Muscle of arm (tissue), 12 donors: ENCODE results near the gene CALN1. TPM values are rescaled to one million over a fixed set of nuclear protein-coding genes. Genes with fewer than 3 reads are reported as not detected.
"Not testable (repeated sequence)": the region's sequence is repeated elsewhere in the genome, so short reads cannot be mapped to it uniquely, and the experiment has no call there.

Source experiments
- DNase-seq: peaks from one replicate; pipeline ENCODE4 v3.0.0-alpha.2; 2013
- polyA plus RNA-seq, 12 donors: library from polyadenylated mRNA; unstranded; fragments of 120-200 nt; gene quantifications; one replicate each; pipeline ENCODE4 v1.2.1, GENCODE V29; 2013; ENCODE audit not compliant: insufficient read length in 12 of 12

Gene CALN1
- polyA plus RNA-seq, 12 donors: 0.95 to 2.6 (median 1.6) TPM; not detected in 2

DNA sequence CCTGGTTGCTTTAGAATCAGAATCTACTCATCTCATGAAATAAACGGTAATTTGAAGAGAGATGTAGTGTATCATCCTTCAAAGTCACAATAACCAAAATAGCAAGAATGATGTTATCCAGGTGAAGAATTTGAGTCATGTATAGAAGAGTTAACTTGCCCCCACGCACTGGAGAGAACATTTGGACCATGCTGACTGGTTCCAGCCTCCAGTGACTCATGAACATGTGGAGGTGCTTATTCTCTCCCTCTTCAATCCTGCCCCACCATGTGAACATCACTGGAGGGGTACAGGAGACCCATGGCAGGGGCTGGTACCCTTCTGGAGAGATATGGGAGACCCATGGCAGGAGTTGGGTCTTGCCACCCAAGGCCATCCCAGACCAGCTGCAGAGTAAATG, 427.8 kb downstream of the CALN1 start:
- DNase-seq: no peak

DNA sequence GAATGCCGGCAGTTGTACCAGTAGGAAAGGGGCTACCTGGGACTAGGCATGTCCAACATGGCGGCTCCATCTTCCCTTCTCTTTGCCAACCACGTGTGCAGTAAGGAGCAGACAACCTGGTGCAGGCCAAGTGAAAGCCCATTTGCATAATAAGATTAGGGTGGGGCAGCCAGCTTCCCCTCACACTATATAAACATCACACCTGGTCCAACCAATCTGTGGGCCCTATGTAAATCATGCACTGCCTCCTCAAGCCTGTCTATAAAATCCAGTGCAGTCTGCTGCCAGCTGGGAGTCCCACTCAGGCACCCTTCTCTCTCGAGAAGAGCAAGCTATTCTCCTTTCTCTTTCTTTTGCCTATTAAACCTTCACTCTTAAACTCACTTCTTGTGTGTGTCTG, 429.3 kb downstream of the CALN1 start:
- no peak for DNase-seq

GRCh38 chr7:71976645-71977044, 435.5 kb downstream of the CALN1 start:
- no peak for DNase-seq

GRCh38 chr7:71974611-71975010, 437.5 kb downstream of the CALN1 start:
- no peak for DNase-seq

DNA sequence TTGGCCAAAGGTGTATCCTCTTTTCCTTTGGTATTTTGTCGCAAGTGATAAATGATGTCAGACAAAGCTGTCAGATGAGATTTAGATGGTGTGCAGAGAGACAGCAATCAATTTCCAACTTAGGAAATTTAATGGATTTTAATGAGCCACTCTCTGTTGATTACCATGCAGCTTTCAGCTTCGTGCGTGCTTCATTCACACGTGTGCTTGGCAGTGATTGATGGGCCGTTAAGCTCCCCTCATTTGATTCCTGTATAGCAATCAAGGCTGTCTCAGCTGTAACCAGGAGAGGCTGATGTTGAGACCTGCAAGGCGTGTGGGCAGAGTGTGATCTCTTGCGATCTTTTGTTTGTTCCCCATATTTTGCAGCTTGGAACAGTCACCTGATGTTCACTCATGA, 439.6 kb downstream of the CALN1 start:
- no peak for DNase-seq

- no peak for DNase-seq
Measured at GRCh38 chr7:71970725-71971124, 441.4 kb downstream of the CALN1 start.

GRCh38 chr7:71962636-71963035, 449.5 kb downstream of the CALN1 start:
- no peak for DNase-seq

- no peak for DNase-seq
Measured at GRCh38 chr7:71961283-71961682, 450.9 kb downstream of the CALN1 start.

DNA sequence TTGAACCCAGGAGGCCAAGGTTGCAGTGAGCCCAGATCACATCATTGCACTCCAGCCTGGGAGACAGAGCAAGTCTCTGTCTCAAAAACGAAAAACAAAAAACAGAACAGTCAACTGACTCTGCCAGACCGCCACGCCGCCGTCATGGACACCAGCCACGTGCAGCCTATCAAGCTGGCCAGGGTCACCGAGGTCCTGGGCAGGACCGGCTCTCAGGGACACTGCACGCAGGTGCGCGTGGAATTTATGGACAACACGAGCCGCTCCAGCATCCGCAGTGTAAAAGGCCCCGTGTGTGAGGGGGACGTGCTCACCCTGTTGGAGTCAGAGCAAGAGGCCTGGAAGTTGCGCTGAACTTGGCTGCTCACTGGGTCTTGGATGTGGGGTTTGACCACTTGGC, 470.0 kb downstream of the CALN1 start:
- no peak for DNase-seq

DNA sequence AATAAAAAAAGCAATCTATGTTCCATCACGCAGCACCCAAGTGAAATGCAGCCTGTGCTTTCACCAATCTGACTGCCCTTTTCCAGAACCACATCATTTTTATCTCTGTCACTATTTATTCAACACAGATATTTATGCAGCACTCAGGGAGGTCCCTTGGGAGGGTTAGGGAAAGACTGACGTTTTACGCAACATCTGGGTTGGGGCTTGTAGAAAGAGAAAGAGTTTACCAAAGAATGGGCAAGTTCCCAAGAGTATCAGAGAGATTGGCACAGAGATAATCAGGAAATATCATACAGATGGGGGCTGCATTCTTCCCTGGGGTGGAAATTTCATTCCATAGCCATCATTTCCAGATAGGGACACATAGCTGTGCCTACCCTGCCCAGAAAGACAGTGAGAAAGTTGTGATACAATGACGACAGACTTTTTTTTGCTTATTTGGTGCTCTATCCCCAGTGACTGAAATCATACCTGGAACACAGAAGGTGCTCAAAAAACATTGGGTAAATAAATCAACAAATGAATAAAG, 474.2 kb downstream of the CALN1 start:
- DNase-seq: no peak

DNA sequence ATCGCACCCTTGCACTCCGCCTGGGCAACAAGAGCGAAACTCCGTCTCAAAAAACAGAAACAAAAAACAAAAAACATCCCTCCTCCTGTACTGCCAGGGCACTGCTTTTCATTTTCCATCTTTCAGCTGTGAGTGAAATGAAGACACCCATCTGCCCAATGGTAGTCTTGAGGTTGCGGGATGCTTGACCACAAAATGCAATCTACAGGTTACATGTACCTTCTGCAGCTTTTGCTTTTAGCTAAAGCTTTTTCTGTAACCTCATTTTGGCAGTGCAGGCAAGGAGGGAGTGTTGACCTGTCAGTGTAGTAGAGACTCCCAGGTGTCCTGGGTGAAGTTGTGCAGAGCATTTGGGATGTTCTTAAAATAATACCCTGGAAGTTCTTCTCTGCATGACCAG, 476.5 kb downstream of the CALN1 start:
- no peak for DNase-seq

DNA sequence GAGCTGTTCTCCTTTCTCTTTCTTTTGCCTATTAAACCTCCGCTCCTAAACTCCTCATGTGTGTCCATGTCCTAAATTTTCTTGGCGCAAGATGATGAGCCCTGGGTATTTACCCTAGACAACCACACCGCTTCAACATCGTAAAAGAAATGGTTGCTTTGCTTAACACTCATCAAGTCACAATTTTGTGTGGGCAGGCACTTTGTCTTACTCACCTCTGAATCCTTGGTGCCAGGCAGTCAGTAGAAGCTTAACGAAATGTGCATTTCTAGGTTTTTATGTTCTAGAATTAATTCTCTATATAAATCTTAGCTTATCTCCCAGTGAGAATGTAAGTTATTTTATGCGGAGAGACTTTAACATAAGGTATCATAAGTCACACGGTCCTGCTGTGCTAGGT, 478.7 kb downstream of the CALN1 start:
- DNase-seq: no peak

GRCh38 chr7:71925663-71926062, 486.5 kb downstream of the CALN1 start:
- DNase-seq: no peak

DNA sequence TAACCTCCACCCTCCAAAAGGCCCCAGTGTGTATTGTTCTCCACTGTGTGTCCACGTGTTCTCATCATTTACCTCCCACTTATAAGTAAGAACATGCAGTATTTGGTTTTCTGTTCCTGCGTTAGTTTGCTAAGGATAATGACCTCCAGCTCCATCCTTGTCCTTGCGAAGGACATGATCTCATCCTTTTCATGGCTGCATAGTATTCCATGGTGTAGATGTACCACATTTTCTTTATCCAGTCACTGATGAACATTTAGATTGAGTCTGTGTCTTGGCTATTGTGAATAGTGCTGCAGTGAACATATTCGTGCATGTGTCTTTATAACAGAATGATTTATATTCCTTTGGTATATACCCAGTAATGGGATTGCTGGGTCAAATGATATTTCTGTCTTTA, 497.9 kb downstream of the CALN1 start:
- DNase-seq: not testable (repeated sequence)

DNA sequence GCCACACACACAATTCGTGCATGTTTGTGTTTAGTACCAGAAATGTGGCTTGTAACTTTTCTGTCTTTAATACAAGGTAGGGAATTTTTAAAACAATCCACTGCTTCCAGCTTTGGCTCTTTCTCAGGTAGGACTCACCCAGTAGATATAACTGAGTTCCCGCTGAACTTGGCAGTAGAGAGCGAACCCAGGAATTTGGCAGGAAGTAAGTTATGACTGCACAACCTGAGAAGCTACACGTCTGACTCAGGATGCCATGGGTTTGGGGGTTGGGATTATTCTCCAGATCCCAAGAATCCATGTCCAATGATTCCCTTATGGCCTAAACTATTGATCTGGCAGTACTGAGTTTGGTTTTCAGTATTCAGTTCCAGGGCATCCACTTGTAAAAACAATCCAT, 499.7 kb downstream of the CALN1 start:
- DNase-seq: no peak

GRCh38 chr7:71911051-71911450, 501.1 kb downstream of the CALN1 start:
- no peak for DNase-seq

DNA sequence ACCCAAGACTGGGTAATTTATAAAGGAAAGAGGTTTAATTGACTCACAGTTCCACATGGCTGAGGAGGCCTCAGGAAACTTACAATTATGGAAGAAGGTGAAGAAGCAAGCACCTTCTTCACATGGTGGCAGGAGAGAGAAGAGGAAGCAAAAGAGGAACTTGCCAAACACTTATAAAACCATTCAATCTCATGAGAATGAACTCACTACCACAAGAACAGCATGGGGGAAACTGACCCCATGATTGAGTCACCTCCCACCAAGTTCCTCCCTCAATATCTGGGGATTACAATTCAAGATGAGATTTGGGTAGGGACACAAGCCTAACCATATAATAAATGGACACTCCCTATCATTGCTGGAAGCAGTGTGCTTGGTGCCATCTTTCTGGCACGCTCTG, 506.3 kb downstream of the CALN1 start:
- no peak for DNase-seq

DNA sequence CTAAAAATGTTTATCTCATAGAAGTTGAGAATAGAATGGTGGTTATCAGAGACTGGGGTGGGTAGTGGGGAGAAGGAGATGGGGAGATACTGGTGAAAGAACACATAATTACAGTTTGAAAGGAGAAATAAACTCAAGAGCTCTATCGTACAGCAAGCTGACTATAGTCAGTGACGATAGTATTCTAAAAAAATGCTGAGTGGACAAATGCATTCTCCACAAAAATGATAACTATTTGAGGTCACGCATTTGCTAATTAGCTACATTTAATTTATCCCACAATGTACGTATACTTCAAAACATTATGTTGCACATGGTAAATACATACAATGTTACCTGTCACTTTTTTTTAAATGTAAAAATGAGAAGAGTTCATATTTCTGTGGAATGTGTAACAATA, 507.7 kb downstream of the CALN1 start:
- no peak for DNase-seq

DNA sequence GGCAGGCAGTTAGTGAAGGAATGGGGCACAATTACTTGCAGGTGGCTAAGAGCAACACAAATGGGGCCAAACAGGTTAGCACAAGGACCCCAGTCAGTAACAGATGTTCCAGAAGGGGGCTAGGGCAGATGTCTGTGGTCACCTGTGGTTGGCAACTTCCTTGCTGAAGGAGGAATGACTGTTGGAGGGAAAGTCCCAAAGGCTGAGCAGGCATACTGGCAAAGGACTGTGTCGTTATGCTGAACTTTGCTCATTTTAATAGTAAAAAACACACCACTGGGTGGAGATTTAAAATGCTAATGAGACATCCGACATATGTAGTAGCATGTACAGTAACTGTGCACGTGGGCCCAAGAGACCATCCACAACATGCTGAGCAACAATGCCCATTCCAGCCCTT, 511.6 kb downstream of the CALN1 start:
- no peak for DNase-seq

DNA sequence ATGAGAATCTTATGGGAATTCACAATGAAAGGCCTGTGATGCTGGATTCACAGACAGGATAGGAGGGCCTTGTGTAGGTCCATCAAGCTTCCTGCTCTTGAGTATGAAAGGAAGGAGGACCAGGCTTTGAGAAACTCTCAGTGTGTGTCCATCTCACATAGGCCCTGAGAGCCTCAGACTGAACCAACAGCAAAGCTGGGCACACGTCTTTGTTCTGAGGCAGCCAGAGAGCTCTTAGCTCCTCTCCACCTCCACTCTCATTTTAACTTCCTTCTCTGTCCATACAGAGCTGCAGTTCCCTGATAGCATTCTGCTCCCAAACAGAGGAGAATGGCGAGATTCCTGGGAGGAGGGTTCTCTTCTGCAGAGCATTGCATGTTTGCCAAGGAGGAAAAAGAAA, 515.6 kb downstream of the CALN1 start:
- DNase-seq: no peak

DNA sequence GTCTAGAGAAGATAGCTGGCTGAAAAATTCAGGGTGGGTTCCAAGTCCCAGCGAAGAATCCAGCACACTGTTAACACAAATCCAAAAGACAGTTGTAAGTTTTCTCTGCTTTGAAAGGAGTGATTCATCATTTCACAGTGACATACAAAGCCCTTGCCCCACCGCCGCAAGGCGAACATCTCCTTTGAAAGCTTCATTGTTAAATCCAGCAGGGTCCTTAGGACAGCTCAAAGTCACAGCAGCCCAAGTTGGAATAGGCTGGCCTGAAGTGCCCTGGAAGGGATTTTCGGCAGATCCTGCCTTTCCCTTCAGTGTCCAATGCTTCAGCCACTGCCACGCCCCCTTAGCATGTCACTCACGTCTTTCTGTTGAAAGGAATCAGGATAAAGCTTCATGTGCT, 526.1 kb downstream of the CALN1 start:
- no peak for DNase-seq

GRCh38 chr7:71885487-71885886, 526.7 kb downstream of the CALN1 start:
- no peak for DNase-seq

GRCh38 chr7:71883415-71883814, 528.7 kb downstream of the CALN1 start:
- no peak for DNase-seq

- no peak for DNase-seq
Measured at GRCh38 chr7:71871446-71871845, 540.7 kb downstream of the CALN1 start.

DNA sequence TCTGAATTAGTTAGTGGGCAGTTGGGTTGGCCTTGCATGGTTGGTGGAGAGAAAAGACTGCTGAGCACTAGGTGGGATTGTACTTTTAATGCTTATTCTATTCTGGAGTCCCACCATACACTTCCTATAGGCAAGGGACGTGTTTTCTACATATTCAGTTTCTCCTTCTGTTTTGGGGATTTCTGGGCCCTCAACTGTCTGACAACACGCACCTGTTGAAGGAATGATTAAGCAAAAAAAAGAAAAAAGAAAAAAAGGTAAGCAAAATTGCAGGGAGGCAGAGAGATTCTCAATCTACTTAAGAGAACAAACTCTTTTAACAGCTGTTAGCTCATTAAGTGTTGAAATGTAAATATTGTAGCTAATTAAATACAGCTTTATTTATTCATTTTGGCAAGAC, 541.3 kb downstream of the CALN1 start:
- no peak for DNase-seq
